Coronary artery (tissue), 2 donors: ENCODE measurements around the gene ANKS1A.
A peak's percentile ranks its signal among the peaks of the same experiment; 100 is the strongest.

Experiments used
- DNase-seq: peaks from one replicate; pipeline ENCODE4 v3.0.0-alpha.2; 2017; ENCODE audit warnings: low spot score
- H3K27ac ChIP-seq, 2 donors: fragments of 200-600 bp; sonication (generic); one replicate each; pipeline ENCODE4 v1.5.1; 2016 to 2019
- H3K4me3 ChIP-seq: fragments of 200-600 bp; sonication (generic); 2 replicates; pipeline ENCODE4 v1.5.1; 2016; ENCODE audit warnings: mild to moderate bottlenecking, moderate library complexity
- CTCF ChIP-seq: fragments of 200-600 bp; sonication (generic); IDR thresholded peaks from one replicate; pipeline ENCODE4 v1.5.1; 2019; ENCODE audit warnings: antibody characterized with exemption

Gene ANKS1A

GRCh38 chr6:34955442-34955841 is 66.4 kb downstream of the ANKS1A start:
- DNase-seq, result no peak
- no peak for TF ChIP-seq CTCF
- Histone ChIP-seq H3K27ac (no peak overlapping the region), H3K4me3 (no peak overlapping the region)

- no peak for TF ChIP-seq CTCF
- DNase-seq, result no peak
- Histone ChIP-seq H3K4me3 (no peak overlapping the region), H3K27ac (no peak overlapping the region)
These were observed 68.3 kb downstream of the ANKS1A start for GRCh38 chr6:34957231-34957783.

GRCh38 chr6:34958734-34959133 is 69.7 kb downstream of the ANKS1A start:
- DNase-seq, result no peak
- Histone ChIP-seq H3K27ac (peak overlapping the region in 1 of 2 donors; percentile 47), H3K4me3 (no peak overlapping the region)
- TF ChIP-seq CTCF, result no peak

GRCh38 chr6:34959224-34959623 is 70.2 kb downstream of the ANKS1A start:
- Histone ChIP-seq H3K27ac (peak overlapping the region in 1 of 2 donors; percentile 47), H3K4me3 (no peak overlapping the region)
- TF ChIP-seq CTCF, result no peak
- no peak for DNase-seq

- no peak for DNase-seq
- Histone ChIP-seq H3K4me3 (no peak overlapping the region), H3K27ac (no peak overlapping the region)
- TF ChIP-seq CTCF, result no peak
These were observed 72.0 kb downstream of the ANKS1A start for GRCh38 chr6:34961082-34961481.

GRCh38 chr6:34961574-34961973 is 72.5 kb downstream of the ANKS1A start:
- TF ChIP-seq CTCF, result no peak
- DNase-seq, result no peak
- Histone ChIP-seq H3K27ac (no peak overlapping the region), H3K4me3 (no peak overlapping the region)

GRCh38 chr6:34964564-34964963 is 75.5 kb downstream of the ANKS1A start:
- no peak overlapping the region for H3K4me3 ChIP-seq
- no peak for TF ChIP-seq CTCF
- DNase-seq, result no peak
- no peak overlapping the region for H3K27ac ChIP-seq
